Gastroesophageal sphincter (tissue), 4 donors: Measurements from ENCODE around the gene ANKS1B. TPM values are rescaled to one million over a fixed set of nuclear protein-coding genes. Genes with fewer than 3 reads are reported as not detected.

Source experiments
- ATAC-seq: fragments of 150-250 bp; one replicate; pipeline ENCODE4 v1.9.1; 2016; ENCODE audit warnings: mild to moderate bottlenecking, moderate library complexity
- H3K27ac ChIP-seq, 4 donors: fragments of 200-600 bp; sonication (generic) in 3 of 4; 1 replicate in 3 of 4; 2 replicates in 1 of 4; pipeline ENCODE4 v1.5.1; 2016 to 2019
- H3K27me3 ChIP-seq: fragments of 200-600 bp; sonication (generic); one replicate; pipeline ENCODE4 v1.5.1; 2019
- H3K36me3 ChIP-seq, 2 donors: fragments of 200-600 bp; sonication (generic); one replicate each; pipeline ENCODE4 v1.5.1; 2019; ENCODE audit warnings: control low read depth in 1 of 2
- H3K4me1 ChIP-seq, 3 donors: fragments of 200-600 bp; sonication (generic); 1 replicate in 2 of 3; 2 replicates in 1 of 3; pipeline ENCODE4 v1.5.1; 2016 to 2019; ENCODE audit warnings: control low read depth in 2 of 3
- H3K4me3 ChIP-seq, 2 donors: fragments of 200-600 bp; sonication (generic); one replicate each; pipeline ENCODE4 v1.5.1; 2019; ENCODE audit warnings: mild to moderate bottlenecking in 1 of 2, moderate library complexity in 1 of 2
- H3K9me3 ChIP-seq, 3 donors: fragments of 200-600 bp; sonication (generic); one replicate each; pipeline ENCODE4 v1.5.1; 2017 to 2019; ENCODE audit warnings: control low read depth in 2 of 3
- EP300 ChIP-seq: sonication (generic); formaldehyde crosslinking; IDR thresholded peaks from one replicate; pipeline ENCODE4 v1.6.1; 2017; ENCODE audit warnings: antibody characterized with exemption, mild to moderate bottlenecking
- POLR2A ChIP-seq, 2 donors: fragments of 450-650 bp; IDR thresholded peaks; one replicate each; pipeline ENCODE4 v1.6.1; 2017; ENCODE audit warnings: antibody characterized with exemption in 2 of 2, mild to moderate bottlenecking in 2 of 2, moderate library complexity in 1 of 2
- POLR2AphosphoS5 ChIP-seq: sonication (generic); formaldehyde crosslinking; IDR thresholded peaks from one replicate; pipeline ENCODE4 v1.6.1; 2017; ENCODE audit warnings: antibody characterized with exemption
- WGBS, 2 donors: methylation state at CpG; one replicate each; pipeline ENCODE4 v1.1.5; 2018; ENCODE audit warnings: low coverage in 1 of 2; 5-methylcytosine and 5-hydroxymethylcytosine counted together
- total RNA-seq, 4 donors: library from RNA; depleted of rRNA; stranded (reverse); fragments of >200 nt; gene quantifications; one replicate each; pipeline ENCODE4 v1.1.0, GENCODE V29; 2016
- TF ChIP-seq, protein P1 (sequence below), 4 experiments: fragments of 200-600 bp in 2 of 4; fragments of 450-650 bp in 2 of 4; sonication (generic) in 1 of 4; IDR thresholded peaks; one replicate each; pipeline ENCODE4 v1.5.1; 2017 to 2019; ENCODE audit warnings: antibody characterized with exemption in 4 of 4, mild to moderate bottlenecking in 2 of 4, moderate library complexity in 2 of 4

ANKS1B gene
- total RNA-seq, 4 donors from 2014 or later: 9.9 to 31.1 (median 21.4) TPM

DNA sequence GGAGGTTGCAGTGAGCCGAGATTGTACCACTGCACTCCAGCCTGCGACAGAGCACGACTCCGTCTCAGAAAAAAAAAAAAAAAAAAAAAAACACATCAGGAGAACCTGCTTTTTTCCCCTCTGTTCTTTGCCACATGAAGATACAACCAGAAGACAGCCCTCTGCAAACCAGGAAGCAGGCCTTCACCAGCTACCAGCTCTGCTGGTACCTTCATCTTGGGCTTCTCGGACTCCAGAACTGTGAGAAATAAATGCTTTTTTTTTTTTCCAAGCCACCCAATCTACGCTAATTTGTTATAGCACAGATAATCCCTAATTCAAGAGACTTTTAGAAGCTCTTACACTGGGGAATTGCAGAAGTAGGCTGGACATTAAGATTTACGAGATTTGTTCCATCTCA is 216.0 kb downstream of the ANKS1B start:
- no peak for ATAC-seq
- H3K36me3 ChIP-seq: no peaks in the 10 kb centered on the region
- H3K9me3 ChIP-seq: no peaks in the 10 kb centered on the region
- no peak for TF ChIP-seq EP300
- TF ChIP-seq, protein P1, sequence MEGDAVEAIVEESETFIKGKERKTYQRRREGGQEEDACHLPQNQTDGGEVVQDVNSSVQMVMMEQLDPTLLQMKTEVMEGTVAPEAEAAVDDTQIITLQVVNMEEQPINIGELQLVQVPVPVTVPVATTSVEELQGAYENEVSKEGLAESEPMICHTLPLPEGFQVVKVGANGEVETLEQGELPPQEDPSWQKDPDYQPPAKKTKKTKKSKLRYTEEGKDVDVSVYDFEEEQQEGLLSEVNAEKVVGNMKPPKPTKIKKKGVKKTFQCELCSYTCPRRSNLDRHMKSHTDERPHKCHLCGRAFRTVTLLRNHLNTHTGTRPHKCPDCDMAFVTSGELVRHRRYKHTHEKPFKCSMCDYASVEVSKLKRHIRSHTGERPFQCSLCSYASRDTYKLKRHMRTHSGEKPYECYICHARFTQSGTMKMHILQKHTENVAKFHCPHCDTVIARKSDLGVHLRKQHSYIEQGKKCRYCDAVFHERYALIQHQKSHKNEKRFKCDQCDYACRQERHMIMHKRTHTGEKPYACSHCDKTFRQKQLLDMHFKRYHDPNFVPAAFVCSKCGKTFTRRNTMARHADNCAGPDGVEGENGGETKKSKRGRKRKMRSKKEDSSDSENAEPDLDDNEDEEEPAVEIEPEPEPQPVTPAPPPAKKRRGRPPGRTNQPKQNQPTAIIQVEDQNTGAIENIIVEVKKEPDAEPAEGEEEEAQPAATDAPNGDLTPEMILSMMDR (IDR thresholded peaks at IDR 0.05): no peak
- TF ChIP-seq POLR2AphosphoS5: no peak
- no peak for TF ChIP-seq POLR2A (IDR thresholded peaks at IDR 0.05)
- no peaks in the 10 kb centered on the region for H3K27me3 ChIP-seq
- H3K27ac ChIP-seq: no peak overlapping the region
- no peak overlapping the region for H3K4me3 ChIP-seq
- H3K4me1 ChIP-seq: peaks cover 0 to 6% (median 0%) of the 10 kb centered on the region in 3 donors
- WGBS, 2 donors: 90 to 91% methylated on average over 2 to 4 of the region's 7 CpGs

DNA sequence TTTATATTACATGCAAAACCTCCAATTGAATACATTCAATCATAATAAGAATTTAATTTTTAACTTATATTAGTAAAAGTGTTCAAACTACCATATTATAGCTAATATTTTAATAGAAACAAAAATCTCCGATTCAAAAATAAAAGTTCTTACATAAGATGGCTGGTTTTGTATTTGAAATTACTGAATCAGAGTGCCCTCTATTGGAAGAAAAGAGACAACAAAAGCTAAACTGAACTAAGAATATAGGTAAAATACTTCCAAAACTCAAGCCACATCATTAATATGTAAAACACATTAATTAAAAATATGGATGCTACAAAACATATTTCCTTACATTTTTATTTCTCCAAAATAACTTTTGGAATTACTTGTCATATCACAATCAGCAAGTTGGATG is 216.9 kb downstream of the ANKS1B start:
- WGBS, 2 donors: 4 to 15% methylated on average over 1 of the region's 1 CpG
- Histone ChIP-seq H3K27ac (no peak overlapping the region), H3K36me3 (no peaks in the 10 kb centered on the region), H3K9me3 (no peaks in the 10 kb centered on the region), H3K4me3 (peak overlapping the region; percentile 30 to 41), H3K27me3 (no peaks in the 10 kb centered on the region), H3K4me1 (peaks cover 0 to 6% (median 0%) of the 10 kb centered on the region in 3 donors)
- TF ChIP-seq, protein P1 (IDR thresholded peaks at IDR 0.05): peak; percentile 29 to 56 (median 40)
- no peak for TF ChIP-seq POLR2AphosphoS5
- no peak for TF ChIP-seq POLR2A (IDR thresholded peaks at IDR 0.05)
- no peak for TF ChIP-seq EP300
- no peak for ATAC-seq

- Histone ChIP-seq H3K27me3 (no peaks in the 10 kb centered on the region), H3K36me3 (no peaks in the 10 kb centered on the region), H3K9me3 (no peaks in the 10 kb centered on the region), H3K27ac (no peak overlapping the region), H3K4me1 (peaks cover 0 to 6% (median 0%) of the 10 kb centered on the region in 3 donors), H3K4me3 (no peak overlapping the region)
- TF ChIP-seq POLR2A (IDR thresholded peaks at IDR 0.05) (no peak), EP300 (no peak)
- ATAC-seq: no peak
- 91 to 100% methylated on average over 1 of the region's 1 CpG for WGBS, 2 donors
Observed at GRCh38 chr12:99766408-99766807, 218.3 kb downstream of the ANKS1B start.

GRCh38 chr12:99765469-99766114 is 219.1 kb downstream of the ANKS1B start:
- TF ChIP-seq POLR2A (IDR thresholded peaks at IDR 0.05) (no peak), POLR2AphosphoS5 (no peak), EP300 (no peak)
- TF ChIP-seq, protein P1 (IDR thresholded peaks at IDR 0.05): no peak
- Histone ChIP-seq H3K9me3 (no peaks in the 10 kb centered on the region), H3K27ac (no peak overlapping the region), H3K4me1 (peaks cover 0 to 6% (median 0%) of the 10 kb centered on the region in 3 donors), H3K27me3 (no peaks in the 10 kb centered on the region), H3K36me3 (no peaks in the 10 kb centered on the region), H3K4me3 (no peak overlapping the region)
- no peak for ATAC-seq
- 68 to 84% methylated on average over 3 of the region's 3 CpGs for WGBS, 2 donors

DNA sequence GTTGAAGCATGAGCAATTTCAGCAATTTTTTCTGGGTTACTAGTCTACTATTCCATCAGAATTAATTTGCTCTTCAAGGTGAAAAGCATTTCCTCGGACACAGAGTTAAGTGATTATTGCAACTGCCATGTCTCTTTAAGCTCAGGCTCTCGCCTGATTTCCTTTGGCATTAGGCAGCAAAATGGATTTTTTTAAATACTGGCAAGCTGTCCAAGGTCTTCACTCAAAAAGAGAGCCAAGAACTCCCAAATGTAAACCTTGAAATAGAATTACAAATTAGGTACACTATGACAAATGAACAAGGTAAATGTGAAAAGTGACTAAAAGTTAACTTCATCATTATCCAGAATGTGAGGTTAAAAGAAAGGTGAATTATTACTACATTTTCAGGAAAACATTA is 225.3 kb downstream of the ANKS1B start:
- H3K4me1 ChIP-seq: peaks cover 0 to 6% (median 0%) of the 10 kb centered on the region in 3 donors
- ATAC-seq: no peak

More for the DNA sequence above, 225.3 kb downstream of the ANKS1B start:
- Histone ChIP-seq H3K27ac (no peak overlapping the region), H3K36me3 (no peaks in the 10 kb centered on the region), H3K9me3 (no peaks in the 10 kb centered on the region), H3K4me3 (no peak overlapping the region), H3K27me3 (no peaks in the 10 kb centered on the region)
- WGBS, 2 donors: 40 to 44% methylated on average over 1 to 2 of the region's 2 CpGs
- TF ChIP-seq POLR2AphosphoS5: no peak
- TF ChIP-seq EP300: no peak
- TF ChIP-seq, protein P1 (IDR thresholded peaks at IDR 0.05): no peak
- no peak for TF ChIP-seq POLR2A (IDR thresholded peaks at IDR 0.05)
